ENCODE measurements around the gene ARHGEF38.
"Not testable (repeated sequence)": the region's sequence is repeated elsewhere in the genome, so short reads cannot be mapped to it uniquely, and the experiment has no call there.

Gene ARHGEF38

DNA sequence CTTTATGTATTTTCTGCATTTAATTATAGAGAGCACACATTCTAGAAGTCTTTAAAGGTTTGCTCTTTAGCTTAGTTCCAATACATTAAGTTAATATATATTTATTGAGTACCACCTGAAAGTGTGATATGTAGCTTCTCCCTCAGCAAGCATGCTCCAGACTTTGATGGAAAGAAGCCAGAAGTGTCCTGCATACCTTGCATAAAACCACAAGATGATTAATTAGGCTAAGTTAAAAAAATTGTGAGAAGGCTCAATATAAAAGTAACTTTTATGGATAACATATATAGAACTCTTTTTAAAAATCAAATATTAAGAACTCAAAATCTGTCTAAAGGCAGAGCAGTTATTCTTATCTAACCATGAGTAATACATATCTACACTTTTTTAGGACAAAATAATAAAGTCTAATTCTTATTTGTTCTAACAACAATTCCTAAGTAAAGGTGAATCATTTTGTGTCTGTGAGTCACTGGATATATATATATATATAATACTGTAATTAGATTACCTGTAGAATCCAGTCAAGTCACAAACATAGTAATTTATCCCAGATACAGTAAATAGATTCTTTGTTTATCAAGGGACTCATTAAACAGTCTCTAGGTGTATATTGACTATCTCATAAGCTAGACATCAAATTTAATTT lies 104.8 kb downstream of the ARHGEF38 start:
- no peak for DNase-seq

DNA sequence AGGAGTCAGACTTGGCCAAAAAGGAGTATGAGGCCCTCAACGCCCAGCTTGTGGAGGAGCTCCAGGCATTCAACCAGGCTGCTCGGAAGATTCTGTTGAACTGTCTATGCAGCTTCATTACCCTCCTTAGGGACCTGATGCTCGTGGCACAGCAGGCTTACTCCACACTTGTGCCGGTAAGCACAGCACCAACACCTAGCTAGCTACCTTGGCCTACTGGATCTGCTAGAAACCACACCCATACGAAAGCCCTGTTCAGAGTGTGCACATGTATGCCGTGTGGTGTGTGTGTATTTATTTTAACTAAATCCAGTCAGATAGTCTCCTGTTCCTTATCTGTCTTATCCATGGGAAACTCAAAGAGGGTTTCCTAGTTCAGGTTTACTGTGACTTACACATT lies 106.8 kb downstream of the ARHGEF38 start:
- DNase-seq, result no peak

DNA sequence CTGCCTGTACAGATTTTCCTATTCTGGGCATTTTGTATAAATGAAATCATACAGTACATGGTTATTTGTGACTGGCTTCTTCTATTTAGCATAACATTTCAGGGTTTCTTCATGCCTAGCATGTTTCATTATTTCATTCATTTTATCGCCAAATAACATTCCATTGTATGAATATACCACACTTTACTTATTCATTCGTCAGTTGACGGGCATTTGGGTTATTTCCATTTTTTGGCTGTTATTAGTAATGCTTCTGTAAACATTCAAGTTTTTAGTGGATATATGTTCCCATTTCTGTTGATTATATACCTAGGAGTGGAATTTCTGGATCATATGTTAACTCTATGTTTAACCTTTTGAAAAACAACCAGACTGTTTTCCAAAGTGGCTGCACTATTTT lies 108.6 kb downstream of the ARHGEF38 start:
- no peak for DNase-seq

DNA sequence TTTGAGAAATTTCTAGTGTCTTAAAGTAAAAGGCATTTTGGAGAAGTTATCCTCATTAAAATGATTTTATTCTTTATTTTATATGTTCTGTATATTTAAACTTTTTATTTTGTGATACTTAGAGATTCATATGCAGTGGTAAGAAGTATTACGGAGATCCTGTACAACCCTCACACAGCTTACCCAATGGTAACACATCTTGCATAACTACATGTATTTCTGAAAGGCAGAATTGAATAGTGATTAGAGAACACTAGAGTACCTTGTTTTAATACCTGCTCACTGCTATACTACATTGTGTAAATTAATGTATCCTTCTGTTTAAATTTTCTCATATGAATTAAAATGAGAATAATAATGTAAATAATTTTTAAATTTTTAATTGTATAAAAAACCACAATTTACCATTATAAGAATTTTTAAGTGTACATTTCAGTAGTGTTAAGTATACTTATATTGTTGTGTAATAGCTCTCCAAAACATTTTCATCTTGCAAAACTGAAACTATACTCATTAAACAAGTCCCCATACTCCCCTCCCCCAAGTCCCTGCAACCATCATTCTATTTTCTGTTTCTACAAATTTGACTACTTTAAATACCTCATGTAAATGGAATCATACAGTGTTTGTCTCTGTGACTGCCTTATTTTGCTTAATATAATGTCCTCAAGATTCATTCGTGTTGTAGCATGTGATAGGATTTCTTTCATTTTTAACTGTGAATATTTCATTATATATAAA lies 110.7 kb downstream of the ARHGEF38 start:
- no peak for DNase-seq

DNA sequence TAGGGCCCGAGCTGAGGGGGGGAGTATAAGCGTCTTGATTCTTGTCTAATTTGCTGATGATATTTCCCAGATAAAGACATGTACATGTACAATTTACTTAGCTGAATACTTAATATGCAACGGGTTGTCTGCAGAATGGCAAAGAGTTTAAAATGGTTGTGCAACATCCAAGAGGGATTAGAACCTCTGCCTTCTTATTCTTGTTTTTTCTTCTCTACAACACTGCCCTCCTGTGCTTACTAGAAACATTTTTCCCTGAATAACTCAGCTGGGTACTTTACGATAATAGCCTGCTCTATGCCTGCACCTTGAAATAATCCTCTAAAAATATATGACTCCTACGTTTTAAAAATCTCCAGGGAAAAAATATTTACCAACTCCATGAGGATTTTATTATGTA lies 114.3 kb downstream of the ARHGEF38 start:
- peak; percentile 68 for DNase-seq

DNA sequence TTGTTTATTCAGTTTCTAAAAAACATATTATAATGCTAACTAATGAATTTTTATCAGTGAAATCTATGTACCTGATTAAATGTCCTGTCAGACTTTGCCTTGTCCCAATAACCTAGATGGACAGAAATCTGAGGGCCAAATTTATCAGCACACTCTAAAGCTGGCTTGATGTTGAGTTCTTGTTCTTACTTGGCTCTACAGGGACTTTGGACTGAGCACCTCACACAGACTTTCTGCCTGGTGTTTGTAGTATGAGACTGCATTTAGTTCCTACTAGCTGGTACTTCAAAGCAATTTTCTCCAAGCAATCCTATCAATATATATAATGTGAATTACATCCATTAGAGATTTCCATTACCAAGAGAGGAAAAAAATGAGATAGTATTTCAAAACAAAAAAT lies 118.3 kb downstream of the ARHGEF38 start:
- DNase-seq, result no peak

DNA sequence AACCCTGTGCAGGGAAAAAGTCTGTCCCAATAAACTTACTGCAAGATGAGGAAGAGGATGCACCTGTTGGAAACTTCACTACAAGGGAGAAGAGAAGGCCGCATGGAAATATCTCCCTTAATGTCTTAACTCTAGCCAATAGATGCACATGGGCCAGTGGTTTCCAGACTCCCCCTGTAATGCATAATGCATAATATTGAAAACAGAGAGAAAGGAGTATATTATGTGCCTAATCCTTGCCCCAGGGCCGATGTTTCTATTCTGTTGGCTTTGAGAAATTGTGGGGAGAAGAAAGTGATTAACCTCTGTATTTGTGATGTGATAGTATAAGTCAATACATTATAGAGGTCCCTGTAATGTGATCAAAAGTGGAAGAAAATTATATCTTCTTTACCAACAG lies 118.9 kb downstream of the ARHGEF38 start:
- DNase-seq, result no peak

DNA sequence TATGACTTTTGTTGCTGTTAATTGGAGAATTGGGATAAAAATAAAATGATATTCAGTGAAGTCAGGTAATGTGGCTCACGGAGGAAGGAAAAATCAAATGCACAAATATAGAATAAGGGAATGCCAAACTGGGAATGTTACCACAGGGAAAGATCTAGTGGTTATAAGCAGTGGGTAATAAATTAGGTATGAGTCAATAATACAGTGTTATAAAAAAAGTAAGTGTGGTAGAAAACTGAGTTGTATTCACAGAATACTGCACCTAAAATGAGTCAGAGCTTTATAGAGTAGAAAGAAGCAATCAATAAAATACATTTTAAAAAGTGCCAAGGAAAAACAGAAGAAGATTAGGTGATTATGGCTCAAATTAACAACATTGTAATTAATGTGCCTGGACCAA lies 121.6 kb downstream of the ARHGEF38 start:
- DNase-seq, result no peak

DNA sequence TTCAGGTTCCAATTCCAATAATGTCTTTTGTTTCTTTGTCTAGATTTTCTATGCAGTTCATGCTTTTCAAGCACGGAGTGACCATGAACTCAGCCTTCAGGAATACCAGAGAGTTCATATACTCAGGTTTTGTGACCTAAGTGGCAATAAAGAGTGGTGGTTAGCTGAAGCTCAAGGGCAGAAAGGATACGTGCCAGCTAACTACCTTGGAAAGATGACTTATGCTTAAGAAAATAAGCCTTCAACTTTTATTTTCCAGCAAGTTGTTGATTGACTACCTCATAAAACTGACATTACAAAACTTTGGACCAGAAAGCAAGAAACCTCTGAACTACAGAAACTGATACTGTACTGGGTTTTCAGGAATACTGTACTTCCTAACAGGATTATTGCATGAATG lies 125.3 kb downstream of the ARHGEF38 start:
- no peak for DNase-seq

DNA sequence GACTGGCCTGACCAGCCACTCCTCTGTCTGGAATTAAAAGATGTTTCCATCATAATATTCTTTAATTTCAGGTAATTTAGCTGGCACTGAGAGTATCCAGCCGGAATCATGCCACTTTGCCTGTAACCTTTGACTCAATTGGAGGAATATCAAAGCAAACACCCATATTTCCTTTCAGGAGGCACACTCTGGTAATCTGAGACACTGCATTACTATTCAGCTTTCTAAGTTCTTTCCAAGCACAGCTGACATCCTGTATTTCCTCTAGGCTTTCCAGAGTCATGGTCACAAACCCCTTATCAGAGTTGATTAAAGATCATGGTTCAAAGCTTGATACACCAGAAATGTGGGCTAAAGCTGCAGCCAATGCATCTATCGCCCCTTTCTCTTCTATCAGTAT lies 126.8 kb downstream of the ARHGEF38 start:
- DNase-seq, result no peak

DNA sequence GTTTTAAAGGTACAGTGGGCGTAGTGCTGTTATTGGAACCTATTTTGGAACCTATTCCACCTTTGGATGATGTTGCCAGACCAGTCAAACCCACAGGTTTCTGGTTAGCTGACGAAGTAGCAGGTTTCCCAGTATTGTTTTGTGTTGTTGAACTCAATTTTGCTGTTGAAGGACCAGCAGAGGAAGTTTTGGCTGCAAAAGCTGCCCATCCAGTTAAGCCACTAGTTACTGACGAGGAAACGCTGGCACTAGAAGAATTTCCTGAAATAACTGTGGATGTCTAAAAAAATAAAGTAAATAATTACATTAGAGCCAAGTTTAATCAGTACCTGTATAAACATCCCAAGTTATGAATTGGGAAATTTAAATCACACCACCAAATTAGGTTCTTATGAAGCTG lies 130.6 kb downstream of the ARHGEF38 start:
- DNase-seq, result no peak

DNA sequence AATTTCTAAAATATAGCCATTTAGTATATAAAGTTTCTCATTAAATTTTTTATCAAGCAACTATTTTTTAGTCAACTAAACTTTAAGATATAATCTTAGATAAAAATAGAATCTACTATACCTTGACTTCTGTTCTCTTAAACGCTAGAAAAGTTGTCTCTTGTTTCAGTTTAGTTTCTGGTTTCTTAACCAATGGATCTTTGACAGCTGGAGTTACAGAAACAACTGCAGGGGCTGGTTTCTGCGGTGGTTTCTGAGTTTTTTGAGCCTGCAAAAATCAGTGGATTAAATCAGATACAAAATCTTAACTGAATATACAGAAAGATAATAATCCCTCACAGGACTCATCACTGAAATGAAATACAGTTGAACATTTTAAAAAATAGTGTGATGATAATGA lies 134.2 kb downstream of the ARHGEF38 start:
- DNase-seq, result no peak

DNA sequence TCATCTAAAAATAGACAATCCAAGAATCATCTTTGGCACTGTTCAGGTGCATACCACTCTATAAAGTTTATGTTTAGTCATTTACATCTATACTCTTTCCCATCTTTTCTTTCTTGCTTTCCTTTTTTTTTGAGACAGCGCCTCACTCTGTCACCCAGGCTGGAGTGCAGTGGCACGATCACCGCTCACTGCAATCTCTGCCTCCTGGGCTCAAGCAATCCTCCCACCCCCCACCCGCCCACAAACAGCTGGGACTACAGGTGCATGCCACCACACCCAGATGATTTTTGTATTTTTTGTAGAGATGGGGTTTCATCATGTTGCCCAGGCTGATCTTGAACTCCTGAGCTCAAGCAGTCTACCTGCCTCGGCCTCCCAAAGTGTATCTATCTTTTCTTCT lies 142.4 kb downstream of the ARHGEF38 start:
- not testable (repeated sequence) for DNase-seq

DNA sequence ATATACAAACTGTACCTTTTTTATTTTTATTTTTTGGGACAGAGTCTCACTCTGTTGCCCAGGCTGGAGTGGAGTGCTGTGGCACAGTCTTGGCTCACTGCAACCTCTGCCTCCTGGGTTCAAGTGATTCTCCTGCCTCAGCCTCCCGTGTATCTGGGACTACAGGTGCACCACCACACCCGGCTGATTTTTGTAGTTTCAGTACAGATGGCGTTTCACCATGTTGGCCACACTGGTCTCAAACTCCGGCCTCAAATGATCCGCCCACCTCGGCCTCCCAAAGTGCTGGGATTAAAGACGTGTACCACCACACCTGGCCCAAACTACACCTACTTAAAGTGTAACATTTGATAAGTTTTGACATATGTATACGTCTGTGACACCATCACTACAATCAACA lies 143.4 kb downstream of the ARHGEF38 start:
- DNase-seq, result not testable (repeated sequence)

DNA sequence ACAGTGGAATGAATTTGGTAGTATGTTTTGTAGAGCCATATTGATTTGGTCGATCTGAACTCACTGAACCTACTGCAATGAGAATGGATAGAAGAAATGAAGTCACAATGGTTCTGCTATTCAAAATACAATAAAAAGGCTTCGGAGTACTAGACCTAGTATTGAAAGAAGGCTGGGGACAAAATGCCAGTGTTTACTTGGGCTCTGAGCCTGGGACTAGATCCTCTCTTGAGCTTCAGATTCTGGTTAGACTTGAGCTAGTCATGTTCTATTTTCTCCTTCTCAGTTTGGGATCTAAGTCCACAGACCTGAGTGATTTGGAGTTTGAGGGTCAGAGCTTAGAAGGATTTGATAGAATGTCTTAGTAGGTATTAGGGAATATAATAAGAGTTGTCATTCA lies 146.2 kb downstream of the ARHGEF38 start:
- no peak for DNase-seq

DNA sequence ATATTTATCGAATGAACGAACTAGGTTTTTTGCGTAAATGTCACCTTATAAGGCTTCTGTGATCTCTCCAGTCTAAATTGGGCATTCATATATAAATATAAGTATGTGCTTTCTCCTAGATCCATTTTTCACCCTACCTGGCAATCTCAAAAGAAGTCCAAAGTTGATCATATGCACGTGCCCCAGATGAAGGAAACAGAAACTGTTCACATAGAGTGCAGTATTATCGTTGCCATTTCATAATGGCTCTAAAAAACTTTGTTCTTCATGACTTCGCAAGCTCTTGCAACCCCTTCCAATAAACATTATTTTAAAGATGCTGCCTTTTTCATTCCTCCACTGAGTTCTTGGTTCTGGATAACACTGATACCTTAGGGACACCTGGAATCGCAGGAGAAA lies 155.4 kb downstream of the ARHGEF38 start:
- DNase-seq, result no peak

DNA sequence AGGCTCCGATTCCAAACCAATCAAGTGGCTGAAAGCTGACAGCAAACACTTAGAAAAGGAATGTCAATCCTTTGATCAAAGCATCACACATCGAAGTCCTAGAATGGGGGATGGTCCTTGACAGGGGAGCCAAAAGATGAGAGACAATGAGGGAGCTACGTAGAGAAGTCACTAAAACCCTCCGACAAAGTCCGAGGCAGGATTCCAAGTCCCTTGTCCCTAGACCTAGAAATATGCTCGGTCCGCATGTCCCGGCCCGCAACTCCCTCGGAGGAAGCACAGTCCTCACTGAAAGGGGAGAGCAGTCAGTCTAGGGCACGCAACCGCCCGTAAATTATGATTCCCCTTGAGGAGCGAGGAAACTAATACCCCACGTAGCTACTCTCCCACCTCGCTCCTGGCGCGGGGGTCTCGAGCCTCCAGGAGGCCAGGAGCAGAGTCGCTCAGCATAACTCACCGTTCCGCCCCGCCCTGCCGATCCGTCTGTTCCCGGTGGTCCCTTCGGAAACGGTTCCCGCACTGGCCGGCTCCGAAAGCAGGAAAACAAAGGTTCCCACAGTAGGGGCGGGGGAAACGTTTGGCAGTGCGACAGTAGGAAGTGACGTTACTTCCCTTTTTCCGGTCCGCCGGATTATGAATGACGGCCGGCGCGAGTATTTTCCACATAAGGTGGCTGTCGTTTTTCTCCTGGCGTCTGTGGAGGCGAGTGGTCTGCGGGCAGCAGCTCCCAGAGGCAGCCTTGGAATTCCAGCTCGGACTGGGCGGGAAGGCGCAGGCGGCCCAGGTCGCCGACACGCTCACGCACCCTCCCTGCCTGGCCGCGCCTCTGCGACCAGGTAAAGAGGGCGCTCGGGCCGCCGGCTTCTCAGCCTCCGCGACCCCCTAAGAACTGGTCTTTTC lies 156.0 kb downstream of the ARHGEF38 start, which contains the start of the genes GSTCD and INTS12:
Gene GSTCD, plus strand, starts transcription at position 604 of the 900 bp plus-strand sequence. CDS start 8,830 bp downstream, outside the sequence.
Gene INTS12, minus strand, starts transcription at position 509 of the 900 bp plus-strand sequence. CDS start 8,684 bp downstream, outside the sequence.
- peak; percentile 84 for DNase-seq

DNA sequence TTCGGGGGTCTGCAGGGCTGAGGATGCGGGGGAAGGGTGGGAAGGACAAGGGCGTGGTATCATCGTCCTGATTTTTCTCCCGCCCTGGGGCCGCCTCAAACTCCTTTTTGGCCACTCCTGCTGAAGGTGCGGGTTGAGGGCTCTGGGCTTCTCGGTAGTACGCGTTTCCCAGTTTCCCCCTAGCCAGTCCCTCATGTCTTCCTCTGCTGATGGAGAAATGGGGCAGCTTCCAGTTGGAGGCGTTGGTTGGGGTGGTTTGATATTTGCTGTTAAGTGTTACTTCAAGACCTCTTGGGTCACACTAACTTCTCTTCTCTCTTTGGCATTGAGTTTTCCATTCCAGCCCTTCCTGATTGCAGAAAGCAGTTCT lies 156.6 kb downstream of the ARHGEF38 start:
- peak; percentile 18 for DNase-seq

DNA sequence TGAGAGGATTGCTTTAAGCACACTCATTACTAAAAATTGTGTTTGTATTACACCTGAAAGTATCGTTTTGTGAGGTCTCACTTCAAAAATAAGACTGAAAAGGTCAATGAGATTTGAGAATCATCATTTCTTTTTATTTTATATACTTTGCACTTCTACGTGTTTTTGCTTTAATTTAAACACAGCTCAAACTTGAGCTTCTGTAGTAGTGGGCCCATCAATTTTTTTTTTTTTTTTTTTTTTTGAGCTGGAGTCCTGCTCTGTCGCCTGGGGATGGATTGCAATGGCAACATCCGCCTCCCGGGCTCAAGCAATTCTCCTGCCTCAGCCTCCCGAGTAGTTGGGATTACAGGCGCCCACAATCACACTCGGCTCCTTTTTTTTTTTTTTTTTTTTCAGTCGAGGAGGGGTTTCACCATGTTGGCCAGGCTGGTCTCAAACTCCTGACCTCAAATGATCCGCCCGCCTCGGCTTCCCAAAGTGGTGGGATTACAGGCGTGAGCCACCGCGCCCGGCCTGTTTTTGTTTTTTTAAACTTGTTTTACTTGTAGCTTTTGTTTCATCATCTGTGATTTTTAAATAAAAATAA lies 157.7 kb downstream of the ARHGEF38 start:
- DNase-seq, result no peak

DNA sequence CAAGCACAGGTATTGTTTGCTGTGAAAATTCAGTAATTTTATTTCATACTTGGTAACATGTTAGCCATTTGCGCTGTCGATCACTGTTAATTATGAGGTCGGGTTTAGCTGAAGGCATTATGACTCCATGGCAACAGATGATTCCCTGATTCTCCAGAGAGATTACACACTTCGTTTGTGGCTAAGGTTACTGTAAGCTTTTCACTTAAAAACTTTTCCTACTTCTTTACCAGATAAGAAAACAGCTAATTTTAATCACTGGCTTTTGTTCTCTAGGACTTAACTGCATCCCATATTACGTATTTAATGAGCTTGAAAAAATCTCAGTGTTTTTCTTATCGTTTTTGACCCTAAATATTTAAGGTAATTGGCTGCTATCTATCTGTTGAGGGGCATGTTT lies 158.3 kb downstream of the ARHGEF38 start:
- no peak for DNase-seq

DNA sequence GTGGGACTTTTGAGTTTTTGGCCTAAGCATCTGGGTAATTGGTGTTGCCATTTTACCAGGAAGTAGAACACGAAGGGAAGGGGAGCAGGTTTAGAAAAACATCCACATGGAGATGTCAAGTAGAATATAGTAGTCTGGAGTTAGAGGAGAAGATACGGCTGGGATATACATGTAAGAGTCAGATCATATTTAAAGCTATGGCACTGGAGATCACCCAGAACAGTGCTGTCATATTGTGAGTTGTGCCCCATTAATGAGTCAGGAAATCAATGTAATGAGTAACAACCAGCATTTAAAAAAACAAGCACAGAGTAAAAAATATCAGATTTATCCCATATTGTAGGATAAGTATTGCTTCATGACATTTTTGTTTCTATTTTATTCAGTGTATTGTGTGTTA lies 160.3 kb downstream of the ARHGEF38 start:
- DNase-seq, result no peak

DNA sequence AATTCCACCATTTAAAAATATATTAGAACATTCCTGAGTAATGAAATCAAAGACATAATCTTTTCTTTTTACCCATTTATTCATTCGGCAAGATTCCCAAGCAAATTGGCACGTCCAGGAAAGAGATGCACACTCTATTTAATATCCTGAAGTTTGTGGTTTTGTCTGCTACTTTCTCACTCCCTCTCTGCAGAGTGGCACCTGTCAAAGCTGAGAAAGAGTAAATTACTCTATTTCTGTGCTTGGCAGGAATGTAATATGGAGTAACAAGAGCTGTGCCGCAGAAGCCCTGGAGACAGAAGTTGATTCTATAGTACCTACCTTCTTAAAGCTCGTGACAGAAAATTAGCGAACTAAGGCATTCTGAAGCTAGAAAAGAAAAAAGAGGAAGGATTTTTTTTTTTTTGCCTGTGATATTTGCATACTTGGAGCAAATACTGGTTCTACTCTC lies 161.7 kb downstream of the ARHGEF38 start:
- DNase-seq, result peak; percentile 48

DNA sequence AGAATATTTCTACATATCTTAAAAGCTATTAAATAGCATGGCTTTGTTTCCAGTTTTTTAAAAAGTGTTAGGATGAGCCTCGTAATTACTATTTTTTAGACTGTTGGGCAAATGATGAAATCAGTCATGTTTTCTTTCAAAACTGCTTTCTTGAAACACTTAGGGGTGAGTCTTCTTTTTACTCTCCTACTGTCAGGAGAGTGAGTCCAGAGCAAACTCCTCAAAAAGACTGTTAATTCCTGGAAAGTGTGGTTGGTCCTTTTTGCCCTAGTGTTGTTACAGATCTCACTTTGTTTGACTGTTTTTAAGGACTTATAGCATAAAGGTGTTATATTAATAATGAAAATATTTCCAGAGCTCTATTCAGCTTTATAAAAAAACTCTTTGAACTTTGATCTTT lies 162.5 kb downstream of the ARHGEF38 start:
- no peak for DNase-seq
